H1 (cell line): Measurements from ENCODE around the gene IGSF11. TPM values are rescaled to one million over a fixed set of nuclear protein-coding genes. Genes with fewer than 3 reads are reported as not detected.

Experiments used
- EGR1 ChIP-seq: IDR thresholded peaks from 2 replicates; pipeline ENCODE4 v1.6.1; 2011; ENCODE audit warnings: low read depth, low read length, borderline replicate concordance
- JUN ChIP-seq: IDR thresholded peaks from 2 replicates; pipeline ENCODE4 v1.6.1; 2011; ENCODE audit warnings: low read depth, mild to moderate bottlenecking, improper control_type of control experiment, low read length
- POU5F1 ChIP-seq: IDR thresholded peaks from 2 replicates; pipeline ENCODE4 v1.6.1; 2011; ENCODE audit warnings: low read depth, mild to moderate bottlenecking, low read length, moderate library complexity
- RBBP5 ChIP-seq: IDR thresholded peaks from 2 replicates; pipeline ENCODE4 v1.7.1; 2012; ENCODE audit warnings: low read depth, mild to moderate bottlenecking, inconsistent platforms, low read length, moderate library complexity, borderline replicate concordance
- polyA plus RNA-seq, 7 experiments: library from polyadenylated mRNA; depleted of rRNA in 3 of 7; stranded (reverse) in 5 of 7; unstranded in 2 of 7; fragments of >200 nt in 5 of 7; fragments of 200-250 nt in 2 of 7; gene quantifications; 1 replicate in 5 of 7; 2 replicates in 1 of 7; 4 replicates in 1 of 7; pipeline versions ENCODE4 v1.2.1 to v1.2.3, GENCODE V29; 2011 to 2013; ENCODE audit warnings: missing spikeins in 2 of 7, mixed read lengths in 2 of 7
- total RNA-seq: library from RNA; stranded (reverse); fragmentation: NEBNext Ultra II Directional; extraction: Animal tissue kit (Norgen Biotek cat#: 25700); gene quantifications from 2 replicates; pipeline ENCODE4 v1.2.1, GENCODE V29; 2021
- TF ChIP-seq, protein P1 (sequence below): fragments of 300-600 bp; sonication (generic); IDR thresholded peaks from 2 replicates; pipeline ENCODE4 v1.7.1; 2012; ENCODE audit warnings: low read length, moderate library complexity, mild to moderate bottlenecking, inconsistent platforms; ENCODE audit not compliant: insufficient replicate concordance
- TF ChIP-seq, protein P2 (sequence below), 3 experiments: IDR thresholded peaks; 1 replicate in 2 of 3; 2 replicates in 1 of 3; pipeline versions ENCODE4 v1.5.1 to v1.6.1; 2011; ENCODE audit warnings: low read length in 3 of 3, mild to moderate bottlenecking in 3 of 3, inconsistent platforms in 2 of 3, low read depth in 1 of 3, moderate library complexity in 1 of 3; ENCODE audit not compliant: insufficient read depth in 1 of 3; ENCODE audit errors: control extremely low read depth in 1 of 3

IGSF11 gene
- total and polyA plus RNA-seq, 2 of the 8 experiments (the other 6 are each of a cell fraction or from before 2014, with no cell fraction given) = 1.1 to 4.1 TPM

DNA sequence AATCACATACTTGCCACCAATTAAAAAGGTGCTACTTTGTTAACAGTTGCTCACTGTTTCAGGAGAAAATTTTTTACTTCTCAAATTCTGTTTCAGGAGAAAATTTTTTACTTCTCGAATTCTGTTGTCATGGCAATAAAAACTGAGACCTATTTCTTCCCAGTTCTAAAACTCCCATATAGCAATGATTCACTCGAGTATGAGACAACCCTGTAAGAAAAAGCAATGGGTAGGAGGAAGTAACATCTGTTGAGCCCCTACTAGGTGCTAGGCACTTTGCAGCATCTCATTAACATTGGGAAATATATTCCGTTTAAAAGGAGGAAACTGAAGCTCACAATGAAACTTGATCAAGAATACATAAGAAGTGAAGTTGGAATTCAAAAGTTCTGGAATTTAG lies 35.1 kb upstream of the IGSF11 start (continued):
- TF ChIP-seq, protein P1, sequence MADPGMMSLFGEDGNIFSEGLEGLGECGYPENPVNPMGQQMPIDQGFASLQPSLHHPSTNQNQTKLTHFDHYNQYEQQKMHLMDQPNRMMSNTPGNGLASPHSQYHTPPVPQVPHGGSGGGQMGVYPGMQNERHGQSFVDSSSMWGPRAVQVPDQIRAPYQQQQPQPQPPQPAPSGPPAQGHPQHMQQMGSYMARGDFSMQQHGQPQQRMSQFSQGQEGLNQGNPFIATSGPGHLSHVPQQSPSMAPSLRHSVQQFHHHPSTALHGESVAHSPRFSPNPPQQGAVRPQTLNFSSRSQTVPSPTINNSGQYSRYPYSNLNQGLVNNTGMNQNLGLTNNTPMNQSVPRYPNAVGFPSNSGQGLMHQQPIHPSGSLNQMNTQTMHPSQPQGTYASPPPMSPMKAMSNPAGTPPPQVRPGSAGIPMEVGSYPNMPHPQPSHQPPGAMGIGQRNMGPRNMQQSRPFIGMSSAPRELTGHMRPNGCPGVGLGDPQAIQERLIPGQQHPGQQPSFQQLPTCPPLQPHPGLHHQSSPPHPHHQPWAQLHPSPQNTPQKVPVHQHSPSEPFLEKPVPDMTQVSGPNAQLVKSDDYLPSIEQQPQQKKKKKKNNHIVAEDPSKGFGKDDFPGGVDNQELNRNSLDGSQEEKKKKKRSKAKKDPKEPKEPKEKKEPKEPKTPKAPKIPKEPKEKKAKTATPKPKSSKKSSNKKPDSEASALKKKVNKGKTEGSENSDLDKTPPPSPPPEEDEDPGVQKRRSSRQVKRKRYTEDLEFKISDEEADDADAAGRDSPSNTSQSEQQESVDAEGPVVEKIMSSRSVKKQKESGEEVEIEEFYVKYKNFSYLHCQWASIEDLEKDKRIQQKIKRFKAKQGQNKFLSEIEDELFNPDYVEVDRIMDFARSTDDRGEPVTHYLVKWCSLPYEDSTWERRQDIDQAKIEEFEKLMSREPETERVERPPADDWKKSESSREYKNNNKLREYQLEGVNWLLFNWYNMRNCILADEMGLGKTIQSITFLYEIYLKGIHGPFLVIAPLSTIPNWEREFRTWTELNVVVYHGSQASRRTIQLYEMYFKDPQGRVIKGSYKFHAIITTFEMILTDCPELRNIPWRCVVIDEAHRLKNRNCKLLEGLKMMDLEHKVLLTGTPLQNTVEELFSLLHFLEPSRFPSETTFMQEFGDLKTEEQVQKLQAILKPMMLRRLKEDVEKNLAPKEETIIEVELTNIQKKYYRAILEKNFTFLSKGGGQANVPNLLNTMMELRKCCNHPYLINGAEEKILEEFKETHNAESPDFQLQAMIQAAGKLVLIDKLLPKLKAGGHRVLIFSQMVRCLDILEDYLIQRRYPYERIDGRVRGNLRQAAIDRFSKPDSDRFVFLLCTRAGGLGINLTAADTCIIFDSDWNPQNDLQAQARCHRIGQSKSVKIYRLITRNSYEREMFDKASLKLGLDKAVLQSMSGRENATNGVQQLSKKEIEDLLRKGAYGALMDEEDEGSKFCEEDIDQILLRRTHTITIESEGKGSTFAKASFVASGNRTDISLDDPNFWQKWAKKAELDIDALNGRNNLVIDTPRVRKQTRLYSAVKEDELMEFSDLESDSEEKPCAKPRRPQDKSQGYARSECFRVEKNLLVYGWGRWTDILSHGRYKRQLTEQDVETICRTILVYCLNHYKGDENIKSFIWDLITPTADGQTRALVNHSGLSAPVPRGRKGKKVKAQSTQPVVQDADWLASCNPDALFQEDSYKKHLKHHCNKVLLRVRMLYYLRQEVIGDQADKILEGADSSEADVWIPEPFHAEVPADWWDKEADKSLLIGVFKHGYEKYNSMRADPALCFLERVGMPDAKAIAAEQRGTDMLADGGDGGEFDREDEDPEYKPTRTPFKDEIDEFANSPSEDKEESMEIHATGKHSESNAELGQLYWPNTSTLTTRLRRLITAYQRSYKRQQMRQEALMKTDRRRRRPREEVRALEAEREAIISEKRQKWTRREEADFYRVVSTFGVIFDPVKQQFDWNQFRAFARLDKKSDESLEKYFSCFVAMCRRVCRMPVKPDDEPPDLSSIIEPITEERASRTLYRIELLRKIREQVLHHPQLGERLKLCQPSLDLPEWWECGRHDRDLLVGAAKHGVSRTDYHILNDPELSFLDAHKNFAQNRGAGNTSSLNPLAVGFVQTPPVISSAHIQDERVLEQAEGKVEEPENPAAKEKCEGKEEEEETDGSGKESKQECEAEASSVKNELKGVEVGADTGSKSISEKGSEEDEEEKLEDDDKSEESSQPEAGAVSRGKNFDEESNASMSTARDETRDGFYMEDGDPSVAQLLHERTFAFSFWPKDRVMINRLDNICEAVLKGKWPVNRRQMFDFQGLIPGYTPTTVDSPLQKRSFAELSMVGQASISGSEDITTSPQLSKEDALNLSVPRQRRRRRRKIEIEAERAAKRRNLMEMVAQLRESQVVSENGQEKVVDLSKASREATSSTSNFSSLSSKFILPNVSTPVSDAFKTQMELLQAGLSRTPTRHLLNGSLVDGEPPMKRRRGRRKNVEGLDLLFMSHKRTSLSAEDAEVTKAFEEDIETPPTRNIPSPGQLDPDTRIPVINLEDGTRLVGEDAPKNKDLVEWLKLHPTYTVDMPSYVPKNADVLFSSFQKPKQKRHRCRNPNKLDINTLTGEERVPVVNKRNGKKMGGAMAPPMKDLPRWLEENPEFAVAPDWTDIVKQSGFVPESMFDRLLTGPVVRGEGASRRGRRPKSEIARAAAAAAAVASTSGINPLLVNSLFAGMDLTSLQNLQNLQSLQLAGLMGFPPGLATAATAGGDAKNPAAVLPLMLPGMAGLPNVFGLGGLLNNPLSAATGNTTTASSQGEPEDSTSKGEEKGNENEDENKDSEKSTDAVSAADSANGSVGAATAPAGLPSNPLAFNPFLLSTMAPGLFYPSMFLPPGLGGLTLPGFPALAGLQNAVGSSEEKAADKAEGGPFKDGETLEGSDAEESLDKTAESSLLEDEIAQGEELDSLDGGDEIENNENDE = no peak
- no peak for TF ChIP-seq RBBP5
- TF ChIP-seq JUN = no peak
- no peak for TF ChIP-seq POU5F1
- no peak for TF ChIP-seq EGR1
- TF ChIP-seq, protein P2, sequence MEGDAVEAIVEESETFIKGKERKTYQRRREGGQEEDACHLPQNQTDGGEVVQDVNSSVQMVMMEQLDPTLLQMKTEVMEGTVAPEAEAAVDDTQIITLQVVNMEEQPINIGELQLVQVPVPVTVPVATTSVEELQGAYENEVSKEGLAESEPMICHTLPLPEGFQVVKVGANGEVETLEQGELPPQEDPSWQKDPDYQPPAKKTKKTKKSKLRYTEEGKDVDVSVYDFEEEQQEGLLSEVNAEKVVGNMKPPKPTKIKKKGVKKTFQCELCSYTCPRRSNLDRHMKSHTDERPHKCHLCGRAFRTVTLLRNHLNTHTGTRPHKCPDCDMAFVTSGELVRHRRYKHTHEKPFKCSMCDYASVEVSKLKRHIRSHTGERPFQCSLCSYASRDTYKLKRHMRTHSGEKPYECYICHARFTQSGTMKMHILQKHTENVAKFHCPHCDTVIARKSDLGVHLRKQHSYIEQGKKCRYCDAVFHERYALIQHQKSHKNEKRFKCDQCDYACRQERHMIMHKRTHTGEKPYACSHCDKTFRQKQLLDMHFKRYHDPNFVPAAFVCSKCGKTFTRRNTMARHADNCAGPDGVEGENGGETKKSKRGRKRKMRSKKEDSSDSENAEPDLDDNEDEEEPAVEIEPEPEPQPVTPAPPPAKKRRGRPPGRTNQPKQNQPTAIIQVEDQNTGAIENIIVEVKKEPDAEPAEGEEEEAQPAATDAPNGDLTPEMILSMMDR (IDR thresholded peaks at IDR 0.05; ENCODE audit: control extremely low read depth in 1 of 3, insufficient read depth in 1 of 3, low read depth in 1 of 3, low read length in 3 of 3) = no peak
- TF ChIP-seq, all 59 proteins: peak for 0
